OCI-LY7 (cell line): ENCODE measurements around the gene SIAE. TPM values are rescaled to one million over a fixed set of nuclear protein-coding genes. Genes with fewer than 3 reads are reported as not detected.
A peak's percentile ranks its signal among the peaks of the same experiment; 100 is the strongest.

Experiments used
- BruUV-seq: library from RNA; stranded (reverse); fragments of 400-500 nt; replicated peaks from 2 replicates; lab custom pipeline; 2021; lab: Mats Ljungman, UMichigan
- CTCF ChIA-PET: fragments of 300-600 bp; sonication (Branson Sonifier 250); formaldehyde crosslinking; loops from one replicate; lab custom pipeline; 2022; ENCODE audit warnings: antibody characterized with exemption; ENCODE audit not compliant: unreplicated experiment; lab: Charles Lee
- POLR2A ChIA-PET: fragments of 300-600 bp; sonication (Branson Sonifier 250); formaldehyde crosslinking; loops from one replicate; lab custom pipeline; 2022; ENCODE audit warnings: antibody characterized with exemption; lab: Charles Lee
- DNase-seq: peaks from one replicate; pipeline ENCODE4 v3.0.0-alpha.2; 2015; ENCODE audit warnings: low spot score
- H2AFZ ChIP-seq: fragments of 200-600 bp; sonication (generic), shearing (Covaris generic); 2 replicates; pipeline ENCODE4 v1.6.1; 2014; ENCODE audit warnings: mild to moderate bottlenecking, antibody characterized with exemption, low read length, moderate library complexity
- H3K27ac ChIP-seq: fragments of 200-600 bp; sonication (generic); 2 replicates; pipeline ENCODE4 v1.5.1; 2014; ENCODE audit warnings: mixed run types, low read depth, mild to moderate bottlenecking, moderate library complexity, low read length, inconsistent platforms; ENCODE audit not compliant: poor library complexity, severe bottlenecking
- H3K36me3 ChIP-seq: fragments of 200-600 bp; sonication (generic); 2 replicates; pipeline ENCODE4 v1.6.1; 2014; ENCODE audit warnings: mild to moderate bottlenecking, antibody characterized with exemption, low read length, moderate library complexity, mixed read lengths; ENCODE audit not compliant: insufficient read depth
- H3K4me1 ChIP-seq: fragments of 200-600 bp; sonication (generic); 2 replicates; pipeline ENCODE4 v1.5.1; 2014; ENCODE audit warnings: mild to moderate bottlenecking, low read length; ENCODE audit not compliant: insufficient read depth, poor library complexity, severe bottlenecking
- H3K4me2 ChIP-seq: fragments of 200-600 bp; sonication (generic); 2 replicates; pipeline ENCODE4 v1.6.1; 2014; ENCODE audit warnings: mild to moderate bottlenecking, low read length
- H3K4me3 ChIP-seq: fragments of 200-600 bp; sonication (generic); 2 replicates; pipeline ENCODE4 v1.5.1; 2014; ENCODE audit warnings: mild to moderate bottlenecking, low read depth, low read length; ENCODE audit not compliant: poor library complexity, severe bottlenecking
- H3K79me2 ChIP-seq: fragments of 200-600 bp; sonication (generic); 2 replicates; pipeline ENCODE4 v1.6.1; 2016; ENCODE audit warnings: low read depth, mild to moderate bottlenecking, low read length, moderate library complexity, mixed read lengths; ENCODE audit not compliant: insufficient read depth
- H3K9me2 ChIP-seq: fragments of 200-600 bp; sonication (generic); 2 replicates; pipeline ENCODE4 v1.6.1; 2016; ENCODE audit warnings: mild to moderate bottlenecking, low read length, mixed read lengths; ENCODE audit not compliant: insufficient read depth
- H3K9me3 ChIP-seq: fragments of 200-600 bp; sonication (generic); 2 replicates; pipeline ENCODE4 v1.6.1; 2014; ENCODE audit warnings: mild to moderate bottlenecking, mixed run types, low read length, mixed read lengths
- H4K20me1 ChIP-seq: fragments of 200-600 bp; sonication (generic); 2 replicates; pipeline ENCODE4 v1.6.1; 2014; ENCODE audit warnings: mild to moderate bottlenecking, antibody characterized with exemption, low read length, moderate library complexity, mixed read lengths; ENCODE audit not compliant: insufficient read depth
- EZH2phosphoT487 ChIP-seq: fragments of 200-600 bp; sonication (generic); IDR thresholded peaks from 2 replicates; pipeline ENCODE4 v1.6.1; 2018; ENCODE audit warnings: low read depth, borderline replicate concordance, mild to moderate bottlenecking, mixed run types, antibody characterized with exemption, low read length, moderate library complexity, mixed read lengths
- intact Hi-C: fragments of 100-400 bp; cut with micrococcal nuclease; formaldehyde crosslinking; loops from one replicate; pipeline ENCODE4 v1.10.0; 2022; ENCODE audit not compliant: unreplicated experiment
- total RNA-seq, 2 experiments: library from RNA; depleted of rRNA in 1 of 2; stranded (reverse); fragments of >200 nt in 1 of 2; shearing (Covaris generic) in 1 of 2; gene quantifications; 2 replicates each; pipeline ENCODE4 v1.2.3, GENCODE V29; 2014 to 2022
- TF ChIP-seq, protein P1 (sequence below): fragments of 200-600 bp; sonication (generic); conservative IDR thresholded peaks from 2 replicates; pipeline ENCODE4 v1.5.1; 2014; ENCODE audit warnings: mild to moderate bottlenecking, antibody characterized with exemption, low read length, moderate library complexity, mixed read lengths

The SIAE gene
- total RNA-seq, 2 experiments from 2014 or later = 2.6 to 8.6 TPM

DNA sequence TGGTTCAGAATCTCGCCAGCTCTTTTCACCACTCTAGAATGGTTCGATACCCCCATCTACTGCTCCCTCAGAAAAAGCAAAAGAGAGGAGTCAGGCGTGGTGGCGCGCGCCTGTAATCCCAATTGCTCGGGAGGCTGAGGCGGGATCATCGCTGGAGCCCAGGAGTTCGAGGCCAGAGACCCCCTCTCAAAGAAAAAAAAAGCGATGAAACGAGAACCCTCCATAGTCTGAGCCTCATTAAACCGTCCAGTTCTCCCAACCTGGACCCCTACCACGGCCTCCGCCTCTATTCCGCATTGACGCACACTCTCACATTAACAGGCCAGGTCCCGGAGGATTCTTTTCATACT is 604 bp upstream of the SIAE start:
- Histone ChIP-seq H3K4me1 (peaks cover 45% of the 10 kb centered on the region), H3K9me2 (no peaks in the 10 kb centered on the region), H3K36me3 (no peaks in the 10 kb centered on the region), H3K4me2 (peak overlapping the region; percentile 86), H2AFZ (peak overlapping the region; percentile 83; the same call in 1 of the 2 replicates), H4K20me1 (no peaks in the 10 kb centered on the region), H3K27ac (peak overlapping the region; percentile 30), H3K9me3 (peaks cover 5% of the 10 kb centered on the region; the same call in 1 of the 2 replicates), H3K4me3 (peak overlapping the region; percentile 79), H3K79me2 (no peaks in the 10 kb centered on the region)
- intact Hi-C loops = no loop called here
- ChIA-PET POLR2A (interaction anchor here (0.6 to 2.4 kb wide), 8 partner anchors 10 to 1587 kb away, joined by 3 to 9 read pairs (median 3); partner anchors contain the start of gene MSANTD2), CTCF (no interaction called here)
- TF ChIP-seq, protein P1, sequence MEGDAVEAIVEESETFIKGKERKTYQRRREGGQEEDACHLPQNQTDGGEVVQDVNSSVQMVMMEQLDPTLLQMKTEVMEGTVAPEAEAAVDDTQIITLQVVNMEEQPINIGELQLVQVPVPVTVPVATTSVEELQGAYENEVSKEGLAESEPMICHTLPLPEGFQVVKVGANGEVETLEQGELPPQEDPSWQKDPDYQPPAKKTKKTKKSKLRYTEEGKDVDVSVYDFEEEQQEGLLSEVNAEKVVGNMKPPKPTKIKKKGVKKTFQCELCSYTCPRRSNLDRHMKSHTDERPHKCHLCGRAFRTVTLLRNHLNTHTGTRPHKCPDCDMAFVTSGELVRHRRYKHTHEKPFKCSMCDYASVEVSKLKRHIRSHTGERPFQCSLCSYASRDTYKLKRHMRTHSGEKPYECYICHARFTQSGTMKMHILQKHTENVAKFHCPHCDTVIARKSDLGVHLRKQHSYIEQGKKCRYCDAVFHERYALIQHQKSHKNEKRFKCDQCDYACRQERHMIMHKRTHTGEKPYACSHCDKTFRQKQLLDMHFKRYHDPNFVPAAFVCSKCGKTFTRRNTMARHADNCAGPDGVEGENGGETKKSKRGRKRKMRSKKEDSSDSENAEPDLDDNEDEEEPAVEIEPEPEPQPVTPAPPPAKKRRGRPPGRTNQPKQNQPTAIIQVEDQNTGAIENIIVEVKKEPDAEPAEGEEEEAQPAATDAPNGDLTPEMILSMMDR = no peak
- no TSS peak for BruUV-seq
- no peak for DNase-seq

DNA sequence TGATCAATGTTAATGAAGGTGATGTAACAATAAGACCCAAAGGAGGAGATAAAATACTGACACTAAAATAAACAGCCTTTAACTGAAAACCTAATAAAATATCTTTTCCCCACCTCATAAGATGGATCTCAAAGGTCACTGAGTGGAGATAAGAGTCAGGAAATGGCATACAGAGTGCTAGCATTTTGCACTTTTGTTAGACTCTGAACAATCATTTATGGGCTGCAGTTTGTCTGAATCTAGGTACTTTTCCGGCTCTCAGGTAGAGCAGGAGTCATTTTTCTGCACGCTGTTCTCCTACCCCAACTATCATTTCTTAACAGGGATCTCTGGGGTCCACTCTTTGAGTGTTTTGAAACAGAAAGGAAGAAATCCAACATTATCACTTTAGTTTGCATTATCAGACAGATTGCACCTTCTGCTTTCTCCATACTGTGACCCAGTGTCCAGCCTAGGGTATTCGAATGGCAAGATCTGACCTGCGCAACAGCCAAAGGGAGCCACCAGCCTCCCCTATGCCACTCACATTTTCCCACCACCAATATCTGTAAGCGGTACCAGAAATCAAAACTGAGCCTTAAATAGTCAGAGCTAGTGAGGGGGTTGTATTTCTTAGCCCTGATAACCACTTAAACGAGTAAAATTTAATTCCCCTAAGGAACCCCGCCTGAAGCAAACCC is 863 bp downstream of the SIAE start:
- intact Hi-C loops = loop anchor here (2.0 kb wide), 1 partner anchor 282 kb away; the partner anchor contains the start of gene CCDC15
- Histone ChIP-seq H3K4me1 (peaks cover 45% of the 10 kb centered on the region), H3K9me2 (no peaks in the 10 kb centered on the region), H3K79me2 (no peaks in the 10 kb centered on the region), H3K36me3 (no peaks in the 10 kb centered on the region), H3K27ac (peak overlapping the region; percentile 21), H2AFZ (peak overlapping the region; percentile 86), H3K4me2 (peak overlapping the region; percentile 86), H4K20me1 (no peaks in the 10 kb centered on the region), H3K9me3 (peaks cover 5% of the 10 kb centered on the region; the same call in 1 of the 2 replicates), H3K4me3 (peak overlapping the region; percentile 79)
- DNase-seq = peak; percentile 11
- BruUV-seq = no TSS peak
- CTCF ChIA-PET = no interaction called here
- TF ChIP-seq EZH2phosphoT487 = no peak
- POLR2A ChIA-PET = interaction anchor here (0.8 to 2.4 kb wide), 7 partner anchors 9 to 281 kb away, joined by 3 to 9 read pairs (median 4); no protein-coding TSS in a partner anchor

DNA sequence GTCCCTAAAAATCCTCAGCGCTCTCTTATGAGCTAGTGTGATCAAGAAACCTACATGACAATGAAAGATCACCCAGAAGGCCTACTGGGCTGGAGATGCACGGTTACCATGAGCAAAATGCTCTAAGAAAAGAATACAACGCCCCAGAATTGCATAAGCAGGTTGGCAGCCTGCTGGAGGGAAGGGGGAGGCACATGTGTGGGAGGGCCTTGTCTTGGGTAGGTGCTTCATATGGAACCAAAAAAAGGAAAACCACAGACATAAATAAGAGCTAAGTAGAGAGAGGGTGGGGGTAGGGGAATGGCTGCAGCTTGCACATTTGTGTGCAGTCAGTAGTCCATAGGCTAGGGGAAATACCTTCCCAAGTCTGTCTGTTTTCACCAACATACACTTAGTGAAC is 2.8 kb downstream of the SIAE start:
- BruUV-seq = no TSS peak
- Histone ChIP-seq H3K4me3 (peak overlapping the region; percentile 9), H3K4me2 (peak overlapping the region; percentile 60), H3K79me2 (no peaks in the 10 kb centered on the region), H3K36me3 (no peaks in the 10 kb centered on the region), H3K9me3 (peaks cover 5% of the 10 kb centered on the region; the same call in 1 of the 2 replicates), H2AFZ (0 out of 2 replicates have a peak overlapping the region, but pooled peaks have one; percentile 21), H3K9me2 (no peaks in the 10 kb centered on the region), H4K20me1 (no peaks in the 10 kb centered on the region), H3K27ac (peak overlapping the region; percentile 2), H3K4me1 (peaks cover 39% of the 10 kb centered on the region)
- CTCF ChIA-PET = interaction anchor here (1.0 to 2.5 kb wide), 4 partner anchors 76 to 166 kb away, joined by 3 to 9 read pairs (median 4); partner anchors contain the start of gene ESAM
- POLR2A ChIA-PET = interaction anchor here (0.6 to 1.9 kb wide), 5 partner anchors 30 to 165 kb away, joined by 3 to 7 read pairs (median 4); no protein-coding TSS in a partner anchor
- intact Hi-C loops = no loop called here
- peak; percentile 51 for DNase-seq
- no peak for TF ChIP-seq EZH2phosphoT487
- TF ChIP-seq, protein P1 = no peak
